Testis (tissue), 2 donors: ENCODE data around the gene CALD1.

Source experiments
- CTCF ChIP-seq, 3 experiments: fragments of 450-650 bp in 2 of 3; fragments of 200-600 bp in 1 of 3; sonication (generic) in 1 of 3; IDR thresholded peaks; one replicate each; pipeline ENCODE4 v1.5.1; 2016 to 2019; ENCODE audit warnings: antibody characterized with exemption in 3 of 3, mild to moderate bottlenecking in 2 of 3, moderate library complexity in 1 of 3
- POLR2A ChIP-seq: fragments of 450-650 bp; IDR thresholded peaks from one replicate; pipeline ENCODE4 v1.6.1; 2017; ENCODE audit warnings: antibody characterized with exemption, mild to moderate bottlenecking, moderate library complexity

- TF ChIP-seq CTCF (IDR thresholded peaks at IDR 0.05): no peak
- no peak for TF ChIP-seq POLR2A
These were observed 1.4 kb upstream of the CALD1 start for GRCh38 chr7:134777908-134778580.
